ENCODE measurements around the gene RHEX. TPM values are rescaled to one million over a fixed set of nuclear protein-coding genes. Genes with fewer than 3 reads are reported as not detected.
A peak's percentile ranks its signal among the peaks of the same experiment; 100 is the strongest.

Gene RHEX
- total RNA-seq, 4 donors from 2014 or later: 0.45 to 11.2 (median 7.7) TPM

- Histone ChIP-seq H3K27ac (replicated peaks in 1 of 4) (no peak overlapping the region), H3K27me3 (peaks cover 0 to 35% (median 0%) of the 10 kb centered on the region in 4 donors), H3K4me1 (peaks cover 9 to 16% (median 15%) of the 10 kb centered on the region in 4 donors), H3K9me3 (no peaks in the 10 kb centered on the region), H3K36me3 (no peaks in the 10 kb centered on the region), H3K4me3 (no peak overlapping the region)
- 77% methylated on average over 6 of the region's 6 CpGs for WGBS
- TF ChIP-seq EP300 (IDR thresholded peaks at IDR 0.05) (no peak), POLR2AphosphoS5 (IDR thresholded peaks at IDR 0.05) (no peak), POLR2A (IDR thresholded peaks at IDR 0.05; ENCODE audit: low read depth) (no peak)
- TF ChIP-seq, protein P1, sequence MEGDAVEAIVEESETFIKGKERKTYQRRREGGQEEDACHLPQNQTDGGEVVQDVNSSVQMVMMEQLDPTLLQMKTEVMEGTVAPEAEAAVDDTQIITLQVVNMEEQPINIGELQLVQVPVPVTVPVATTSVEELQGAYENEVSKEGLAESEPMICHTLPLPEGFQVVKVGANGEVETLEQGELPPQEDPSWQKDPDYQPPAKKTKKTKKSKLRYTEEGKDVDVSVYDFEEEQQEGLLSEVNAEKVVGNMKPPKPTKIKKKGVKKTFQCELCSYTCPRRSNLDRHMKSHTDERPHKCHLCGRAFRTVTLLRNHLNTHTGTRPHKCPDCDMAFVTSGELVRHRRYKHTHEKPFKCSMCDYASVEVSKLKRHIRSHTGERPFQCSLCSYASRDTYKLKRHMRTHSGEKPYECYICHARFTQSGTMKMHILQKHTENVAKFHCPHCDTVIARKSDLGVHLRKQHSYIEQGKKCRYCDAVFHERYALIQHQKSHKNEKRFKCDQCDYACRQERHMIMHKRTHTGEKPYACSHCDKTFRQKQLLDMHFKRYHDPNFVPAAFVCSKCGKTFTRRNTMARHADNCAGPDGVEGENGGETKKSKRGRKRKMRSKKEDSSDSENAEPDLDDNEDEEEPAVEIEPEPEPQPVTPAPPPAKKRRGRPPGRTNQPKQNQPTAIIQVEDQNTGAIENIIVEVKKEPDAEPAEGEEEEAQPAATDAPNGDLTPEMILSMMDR (IDR thresholded peaks at IDR 0.05): no peak
- intact Hi-C loops (cut with DNase I): no loop called here
- no peak for DNase-seq (ENCODE audit: extremely low spot score)
These were observed 62.0 kb downstream of the RHEX start for GRCh38 chr1:206114692-206115640.

- H3K4me1 ChIP-seq: peaks cover 9 to 16% (median 15%) of the 10 kb centered on the region in 4 donors
- peaks cover 0 to 4% (median 0%) of the 10 kb centered on the region in 4 donors for H3K9me3 ChIP-seq
- no peak overlapping the region for H3K4me3 ChIP-seq
- no peaks in the 10 kb centered on the region for H3K36me3 ChIP-seq
- intact Hi-C loops (cut with DNase I): no loop called here
- no peak for DNase-seq (ENCODE audit: extremely low spot score)
- WGBS: 97% methylated on average over 8 of the region's 8 CpGs
- no peak overlapping the region for H3K27ac ChIP-seq (replicated peaks in 1 of 4)
- TF ChIP-seq POLR2A (IDR thresholded peaks at IDR 0.05; ENCODE audit: low read depth): no peak
- no peak for TF ChIP-seq EP300 (IDR thresholded peaks at IDR 0.05)
- TF ChIP-seq, protein P1 (IDR thresholded peaks at IDR 0.05): no peak
- TF ChIP-seq POLR2AphosphoS5 (IDR thresholded peaks at IDR 0.05): no peak
- peaks cover 0 to 35% (median 0%) of the 10 kb centered on the region in 4 donors for H3K27me3 ChIP-seq
These were observed 62.8 kb downstream of the RHEX start for GRCh38 chr1:206115791-206116190.

GRCh38 chr1:206116191-206116872 is 63.4 kb downstream of the RHEX start:
- Histone ChIP-seq H3K4me3 (no peak overlapping the region), H3K27me3 (peaks cover 0 to 35% (median 0%) of the 10 kb centered on the region in 4 donors), H3K36me3 (no peaks in the 10 kb centered on the region), H3K27ac (replicated peaks in 1 of 4) (no peak overlapping the region), H3K4me1 (peaks cover 9 to 16% (median 15%) of the 10 kb centered on the region in 4 donors), H3K9me3 (peaks cover 0 to 10% (median 3%) of the 10 kb centered on the region in 4 donors)
- intact Hi-C loops (cut with DNase I): no loop called here
- no peak for DNase-seq (ENCODE audit: extremely low spot score)
- no peak for TF ChIP-seq EP300 (IDR thresholded peaks at IDR 0.05)
- TF ChIP-seq POLR2AphosphoS5 (IDR thresholded peaks at IDR 0.05): no peak
- TF ChIP-seq, protein P1 (IDR thresholded peaks at IDR 0.05): no peak
- TF ChIP-seq POLR2A (IDR thresholded peaks at IDR 0.05; ENCODE audit: low read depth): no peak
- WGBS: 89% methylated on average over 24 of the region's 25 CpGs

GRCh38 chr1:206116873-206117150 is 63.8 kb downstream of the RHEX start:
- 25% methylated on average over 5 of the region's 5 CpGs for WGBS
- no peak for DNase-seq (ENCODE audit: extremely low spot score)
- Histone ChIP-seq H3K36me3 (no peaks in the 10 kb centered on the region), H3K4me3 (peak overlapping the region; percentile 45 to 58 (median 50)), H3K27me3 (peaks cover 0 to 35% (median 0%) of the 10 kb centered on the region in 4 donors), H3K4me1 (peaks cover 9 to 16% (median 15%) of the 10 kb centered on the region in 4 donors), H3K27ac (replicated peaks in 1 of 4) (no peak overlapping the region), H3K9me3 (peaks cover 0 to 13% (median 8%) of the 10 kb centered on the region in 4 donors)
- TF ChIP-seq, protein P1 (IDR thresholded peaks at IDR 0.05): no peak
- TF ChIP-seq POLR2A (IDR thresholded peaks at IDR 0.05; ENCODE audit: low read depth) (no peak), POLR2AphosphoS5 (IDR thresholded peaks at IDR 0.05) (no peak), EP300 (IDR thresholded peaks at IDR 0.05) (no peak)
- intact Hi-C loops (cut with DNase I): no loop called here

Data from esophagus muscularis mucosa (tissue), 4 donors.